ENCODE data around the gene ZNF133.

The ZNF133 gene

DNA sequence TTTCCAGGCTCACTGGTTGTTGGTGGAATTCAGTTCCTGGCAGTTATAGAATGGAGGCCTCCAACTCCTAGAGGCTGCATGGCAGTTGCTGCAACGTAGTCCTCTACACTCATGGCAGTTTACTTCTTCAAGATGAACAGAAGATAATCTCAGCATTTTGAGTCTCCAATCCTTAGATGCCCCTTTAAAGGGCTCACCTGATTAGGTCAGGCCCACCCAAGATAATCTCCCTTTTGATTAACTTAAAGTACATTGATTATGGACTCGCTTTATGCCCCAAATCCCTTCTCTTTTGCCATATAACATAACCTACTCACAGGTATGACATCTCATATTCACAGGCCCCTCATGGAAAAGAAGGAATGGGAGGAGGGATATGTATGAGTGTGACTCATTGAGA lies 76.4 kb downstream of the ZNF133 start:
- DNase-seq: no peak
